ENCODE data around the gene PGR.

The PGR gene

DNA sequence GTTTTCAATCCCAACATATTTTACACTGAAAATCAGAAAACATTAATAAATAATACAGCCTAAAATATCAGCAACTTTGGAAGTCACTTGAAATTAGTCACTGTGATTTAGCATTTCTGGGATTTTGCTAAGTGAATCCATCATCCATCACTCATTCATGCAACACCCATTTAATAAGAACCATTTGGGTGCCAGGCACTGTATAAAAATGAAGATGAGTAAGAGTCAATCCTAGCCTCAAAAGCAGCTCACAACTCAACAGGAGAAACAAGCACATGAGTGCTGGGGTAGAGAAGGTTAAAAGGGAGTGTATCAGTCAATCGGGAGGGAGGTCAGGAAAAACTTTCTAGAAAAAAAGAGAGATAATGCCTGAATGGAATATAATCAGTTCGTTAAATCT is 77.9 kb downstream of the PGR start:
- no peaks in the 10 kb centered on the region for H3K36me3 Mint-ChIP-seq (ENCODE audit: insufficient read depth)
- no peak for ATAC-seq (replicated peaks; ENCODE audit: extremely low read depth, poor library complexity, severe bottlenecking)

DNA sequence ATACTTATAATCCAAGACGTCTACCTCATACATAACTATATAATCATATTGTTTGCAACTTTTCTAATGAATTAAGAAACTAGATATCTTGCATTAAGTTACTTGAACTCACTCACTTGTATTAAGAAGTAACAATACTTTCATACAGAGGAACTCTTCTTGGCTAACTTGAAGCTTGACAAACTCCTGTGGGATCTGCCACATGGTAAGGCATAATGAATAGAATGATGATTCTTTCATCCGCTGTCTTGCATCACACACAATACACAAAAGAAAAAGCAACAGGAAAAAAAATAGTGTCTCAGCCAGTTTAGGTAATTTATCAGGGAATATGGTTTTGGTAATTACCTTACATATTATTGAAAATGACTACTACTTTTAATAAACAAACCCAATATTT is 79.8 kb downstream of the PGR start:
- Mint-ChIP-seq H3K36me3 (ENCODE audit: insufficient read depth) (no peaks in the 10 kb centered on the region), H3K9me3 (peaks cover 15% of the 10 kb centered on the region), H3K4me1 (no peaks in the 10 kb centered on the region), H3K27me3 (no peaks in the 10 kb centered on the region), H3K27ac (ENCODE audit: low read depth) (no peak overlapping the region), H3K4me3 (no peak overlapping the region)
- ATAC-seq (replicated peaks; ENCODE audit: extremely low read depth, poor library complexity, severe bottlenecking) (no peak), DNase-seq (ENCODE audit: low spot score in 2 of 2) (no peak)

More for the DNA sequence above, 77.9 kb downstream of the PGR start:
- DNase-seq (ENCODE audit: low spot score in 2 of 2) = no peak
- Mint-ChIP-seq H3K9me3 (peaks cover 15% of the 10 kb centered on the region), H3K4me3 (no peak overlapping the region), H3K27ac (ENCODE audit: low read depth) (no peak overlapping the region), H3K27me3 (no peaks in the 10 kb centered on the region), H3K4me1 (no peaks in the 10 kb centered on the region)

DNA sequence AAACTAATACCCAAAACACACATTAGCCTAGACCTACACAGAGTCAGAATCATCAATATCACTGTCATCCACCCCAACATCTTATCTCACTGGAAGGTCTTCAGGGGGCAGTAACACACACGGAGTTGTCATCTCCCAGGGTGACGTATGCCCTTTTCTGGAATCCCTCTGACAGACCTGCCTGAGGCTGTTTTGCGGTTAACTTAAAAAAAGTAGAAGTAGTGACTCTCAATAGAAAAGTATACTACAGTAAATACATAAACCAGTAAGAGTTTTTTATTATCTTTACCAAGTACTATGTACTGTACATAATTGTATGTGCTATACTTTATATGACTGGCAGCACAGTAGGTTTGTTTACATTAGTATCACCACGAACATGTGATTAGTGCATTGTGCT is 80.5 kb downstream of the PGR start:
- Mint-ChIP-seq H3K9me3 (peaks cover 15% of the 10 kb centered on the region), H3K27ac (ENCODE audit: low read depth) (no peak overlapping the region), H3K4me1 (no peaks in the 10 kb centered on the region), H3K36me3 (ENCODE audit: insufficient read depth) (no peaks in the 10 kb centered on the region), H3K4me3 (no peak overlapping the region), H3K27me3 (no peaks in the 10 kb centered on the region)
- ATAC-seq (replicated peaks; ENCODE audit: extremely low read depth, poor library complexity, severe bottlenecking) (no peak), DNase-seq (ENCODE audit: low spot score in 2 of 2) (no peak)

DNA sequence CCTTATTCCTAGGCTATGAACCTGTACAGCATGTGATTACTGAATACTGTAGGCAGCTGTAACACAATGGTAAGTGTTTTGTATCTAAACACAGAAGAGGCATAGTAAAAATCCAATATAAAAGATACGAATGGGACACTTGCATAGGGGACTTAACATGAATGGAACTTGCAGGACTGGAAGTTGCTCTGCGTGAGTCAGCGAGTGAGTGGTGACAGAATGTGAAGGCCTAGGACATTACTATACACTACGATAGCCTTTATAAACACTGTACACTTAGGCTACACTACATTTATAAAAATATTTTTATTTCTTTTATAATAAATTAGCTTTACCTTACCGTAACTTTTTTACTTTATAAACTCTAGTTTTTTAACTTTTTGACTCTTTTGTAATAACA is 81.1 kb downstream of the PGR start:
- H3K4me1 Mint-ChIP-seq = no peaks in the 10 kb centered on the region
- DNase-seq (ENCODE audit: low spot score in 2 of 2) (no peak), ATAC-seq (replicated peaks; ENCODE audit: extremely low read depth, poor library complexity, severe bottlenecking) (no peak)
- H3K36me3 Mint-ChIP-seq (ENCODE audit: insufficient read depth) = no peaks in the 10 kb centered on the region
- H3K4me3 Mint-ChIP-seq = no peak overlapping the region
- H3K27ac Mint-ChIP-seq (ENCODE audit: low read depth) = no peak overlapping the region
- no peaks in the 10 kb centered on the region for H3K27me3 Mint-ChIP-seq
- H3K9me3 Mint-ChIP-seq = peaks cover 16% of the 10 kb centered on the region

DNA sequence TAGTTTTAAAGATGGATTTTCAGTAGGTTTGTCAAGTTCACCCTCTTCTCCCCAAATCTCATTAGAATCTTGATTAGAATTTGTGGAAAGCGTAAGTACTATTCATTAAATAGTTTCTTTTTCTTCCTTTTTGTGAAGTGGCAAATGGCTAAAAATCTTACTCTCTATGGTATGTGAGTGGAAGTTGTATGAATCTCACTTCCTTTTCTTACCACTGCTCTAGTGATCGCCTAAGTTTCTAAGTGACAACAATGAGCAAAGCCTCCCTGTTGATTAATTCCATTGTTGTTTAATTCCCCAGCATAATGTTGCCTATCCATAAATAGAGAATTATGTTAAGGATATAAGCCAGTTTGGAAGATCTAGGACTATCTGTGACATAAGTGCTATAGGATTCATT is 82.7 kb downstream of the PGR start:
- H3K9me3 Mint-ChIP-seq = peaks cover 16% of the 10 kb centered on the region
- H3K36me3 Mint-ChIP-seq (ENCODE audit: insufficient read depth) = no peaks in the 10 kb centered on the region
- DNase-seq (ENCODE audit: low spot score in 2 of 2) (no peak), ATAC-seq (replicated peaks; ENCODE audit: extremely low read depth, poor library complexity, severe bottlenecking) (no peak)
- H3K4me3 Mint-ChIP-seq = no peak overlapping the region
- no peaks in the 10 kb centered on the region for H3K27me3 Mint-ChIP-seq
- no peaks in the 10 kb centered on the region for H3K4me1 Mint-ChIP-seq
- H3K27ac Mint-ChIP-seq (ENCODE audit: low read depth) = no peak overlapping the region

DNA sequence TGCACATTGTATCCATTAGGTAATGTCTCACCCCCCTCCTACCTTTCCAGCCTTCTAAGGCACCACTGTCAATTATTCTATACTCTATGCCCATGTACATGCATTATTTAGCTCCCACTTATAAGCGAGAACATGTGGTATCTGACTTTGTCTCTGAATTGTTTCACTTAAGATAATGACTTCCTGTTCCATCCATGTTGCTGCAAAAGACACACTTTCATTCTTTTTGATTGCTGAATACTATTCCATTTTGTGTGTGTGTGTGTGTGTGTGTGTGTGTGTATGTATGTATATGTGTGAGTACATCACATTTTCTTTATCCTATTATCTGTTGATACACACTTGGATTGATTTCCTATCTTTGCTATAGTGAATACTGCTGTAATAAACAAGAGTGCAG is 84.2 kb downstream of the PGR start:
- no peaks in the 10 kb centered on the region for H3K4me1 Mint-ChIP-seq
- ATAC-seq (replicated peaks; ENCODE audit: extremely low read depth, poor library complexity, severe bottlenecking) (no peak), DNase-seq (ENCODE audit: low spot score in 2 of 2) (no peak)
- H3K27ac Mint-ChIP-seq (ENCODE audit: low read depth) = no peak overlapping the region
- no peaks in the 10 kb centered on the region for H3K27me3 Mint-ChIP-seq
- H3K9me3 Mint-ChIP-seq = peaks cover 23% of the 10 kb centered on the region
- H3K4me3 Mint-ChIP-seq = no peak overlapping the region
- no peaks in the 10 kb centered on the region for H3K36me3 Mint-ChIP-seq (ENCODE audit: insufficient read depth)

DNA sequence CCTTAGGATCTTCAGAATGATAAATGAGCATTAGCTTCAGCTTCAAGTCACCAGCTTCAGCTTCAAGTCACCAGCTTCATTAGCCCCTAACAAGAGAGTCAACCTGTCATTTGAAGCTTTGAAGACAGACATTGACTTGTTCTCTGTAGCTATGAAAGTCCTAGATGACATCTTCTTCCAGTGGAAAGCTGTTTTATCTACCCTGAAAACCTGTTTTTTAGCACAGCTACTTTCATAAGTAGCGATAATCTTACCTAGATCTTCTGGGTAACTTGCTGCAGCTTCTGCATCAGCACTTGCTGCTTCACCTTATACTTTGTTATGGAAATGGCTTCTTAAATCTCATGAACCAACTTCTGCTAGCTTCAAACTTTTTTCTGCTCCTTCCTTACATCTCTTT is 85.7 kb downstream of the PGR start:
- peaks cover 23% of the 10 kb centered on the region for H3K9me3 Mint-ChIP-seq
- H3K4me3 Mint-ChIP-seq = no peak overlapping the region
- H3K27me3 Mint-ChIP-seq = no peaks in the 10 kb centered on the region
- no peak for ATAC-seq (replicated peaks; ENCODE audit: extremely low read depth, poor library complexity, severe bottlenecking)
- no peak overlapping the region for H3K27ac Mint-ChIP-seq (ENCODE audit: low read depth)
- DNase-seq (ENCODE audit: low spot score in 2 of 2) = no peak
- no peaks in the 10 kb centered on the region for H3K4me1 Mint-ChIP-seq
- no peaks in the 10 kb centered on the region for H3K36me3 Mint-ChIP-seq (ENCODE audit: insufficient read depth)

DNA sequence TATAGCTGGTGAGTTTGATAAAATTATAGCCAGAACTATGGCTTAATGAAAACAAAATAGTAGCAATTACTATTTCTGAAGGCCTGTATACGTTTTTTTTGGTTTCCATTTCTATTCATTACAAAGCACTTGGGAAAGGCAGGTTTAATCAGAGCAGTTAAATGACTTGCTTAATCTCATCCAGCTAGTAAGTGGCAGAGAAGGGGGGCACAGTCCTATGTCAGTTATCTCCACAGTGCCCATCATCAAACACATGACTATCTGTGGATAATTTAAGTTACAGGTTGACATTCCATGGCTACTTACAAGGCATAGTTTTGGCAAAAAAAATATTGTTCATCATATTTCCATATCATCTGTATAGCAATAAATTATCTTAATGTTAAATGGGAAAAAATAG is 93.7 kb downstream of the PGR start:
- Mint-ChIP-seq H3K27me3 (no peaks in the 10 kb centered on the region), H3K27ac (ENCODE audit: low read depth) (no peak overlapping the region), H3K4me3 (no peak overlapping the region), H3K36me3 (ENCODE audit: insufficient read depth) (no peaks in the 10 kb centered on the region), H3K4me1 (no peaks in the 10 kb centered on the region), H3K9me3 (peaks cover 18% of the 10 kb centered on the region)
- DNase-seq (ENCODE audit: low spot score in 2 of 2) (no peak), ATAC-seq (replicated peaks; ENCODE audit: extremely low read depth, poor library complexity, severe bottlenecking) (no peak)

DNA sequence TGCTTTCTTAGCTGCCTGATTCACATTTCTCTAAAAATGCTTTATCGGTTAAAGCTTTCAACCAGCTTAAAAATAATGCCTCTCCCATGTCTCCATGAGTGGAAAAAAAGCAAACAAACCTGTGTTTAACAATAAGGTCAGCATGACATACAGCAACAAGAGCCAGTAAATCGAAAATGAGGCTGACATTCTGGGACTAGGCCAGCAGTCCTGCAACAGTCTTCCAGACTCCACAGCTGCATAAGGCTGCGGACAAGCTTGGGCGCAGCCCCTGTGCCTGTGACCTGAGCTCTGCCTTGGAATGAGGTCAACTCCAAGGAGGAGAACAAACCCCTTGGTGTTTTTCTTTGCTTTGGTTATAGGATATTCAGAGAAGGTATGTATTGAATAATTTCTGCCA is 95.5 kb downstream of the PGR start:
- no peak overlapping the region for H3K4me3 Mint-ChIP-seq
- no peaks in the 10 kb centered on the region for H3K27me3 Mint-ChIP-seq
- no peak overlapping the region for H3K27ac Mint-ChIP-seq (ENCODE audit: low read depth)
- peaks cover 19% of the 10 kb centered on the region for H3K9me3 Mint-ChIP-seq
- DNase-seq (ENCODE audit: low spot score in 2 of 2) = no peak
- H3K4me1 Mint-ChIP-seq = no peaks in the 10 kb centered on the region
- ATAC-seq (replicated peaks; ENCODE audit: extremely low read depth, poor library complexity, severe bottlenecking) = no peak
- no peaks in the 10 kb centered on the region for H3K36me3 Mint-ChIP-seq (ENCODE audit: insufficient read depth)

DNA sequence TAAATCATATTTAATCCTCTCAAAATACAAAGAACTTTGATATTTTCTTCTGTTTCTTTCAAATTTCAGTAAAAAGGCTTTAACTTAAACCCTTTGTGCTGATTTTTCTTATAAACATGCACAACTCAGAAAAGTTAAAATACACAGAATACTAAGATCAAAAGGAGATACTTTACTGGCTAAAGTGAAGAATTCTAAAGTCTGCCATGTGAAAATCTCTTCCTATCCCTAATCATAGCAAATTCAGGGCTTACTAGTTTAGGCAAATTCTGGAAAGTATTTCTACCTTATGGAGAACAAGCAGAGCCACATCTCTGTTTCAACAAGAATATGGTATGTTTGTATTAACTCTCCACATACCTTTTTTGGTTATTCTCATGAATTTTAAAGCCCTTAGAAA is 96.6 kb downstream of the PGR start:
- ATAC-seq (replicated peaks; ENCODE audit: extremely low read depth, poor library complexity, severe bottlenecking) = no peak
- Mint-ChIP-seq H3K36me3 (ENCODE audit: insufficient read depth) (no peaks in the 10 kb centered on the region), H3K4me3 (no peak overlapping the region), H3K9me3 (peaks cover 19% of the 10 kb centered on the region), H3K4me1 (no peaks in the 10 kb centered on the region), H3K27me3 (no peaks in the 10 kb centered on the region), H3K27ac (ENCODE audit: low read depth) (no peak overlapping the region)
- DNase-seq (ENCODE audit: low spot score in 2 of 2) = no peak

DNA sequence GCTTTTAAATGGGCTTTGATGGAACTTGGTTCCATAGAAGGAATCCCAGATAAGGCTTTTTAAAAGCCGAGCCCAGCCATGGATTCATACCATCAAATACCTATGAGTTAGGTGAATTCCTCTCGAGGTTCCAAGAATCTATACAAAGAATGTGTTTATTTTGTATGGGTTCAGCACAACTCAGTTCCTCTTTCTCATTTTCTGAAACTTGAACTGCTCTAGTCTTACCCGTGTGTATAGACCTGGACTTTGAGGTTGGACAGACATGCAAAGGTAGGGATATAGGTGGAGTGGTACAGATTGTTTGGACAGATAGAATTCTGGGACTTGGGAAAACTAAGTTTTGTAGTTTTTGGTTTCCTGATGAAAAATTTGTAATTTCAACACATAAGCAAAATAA is 97.9 kb downstream of the PGR start:
- peaks cover 12% of the 10 kb centered on the region for H3K9me3 Mint-ChIP-seq
- ATAC-seq (replicated peaks; ENCODE audit: extremely low read depth, poor library complexity, severe bottlenecking) = no peak

DNA sequence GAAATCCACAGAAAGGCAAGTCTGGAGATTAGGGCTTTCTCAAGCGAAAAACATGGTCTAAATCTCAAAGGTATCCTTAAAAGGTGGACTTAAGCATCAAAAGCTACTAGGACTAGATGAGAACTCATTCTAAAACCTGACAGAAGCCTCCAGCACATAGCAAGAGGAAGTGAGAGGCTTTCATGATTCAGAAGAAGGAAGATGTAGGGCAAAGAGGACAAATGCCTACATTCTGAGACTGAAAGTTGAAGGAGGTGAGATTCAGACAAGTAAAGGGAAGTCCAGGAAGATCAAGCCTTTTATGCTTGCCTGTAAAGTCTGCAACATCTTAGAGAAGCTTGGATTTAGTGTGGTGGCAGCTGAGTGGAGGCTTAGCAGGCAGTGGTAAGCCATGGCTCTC is 98.9 kb downstream of the PGR start:
- Mint-ChIP-seq H3K4me1 (no peaks in the 10 kb centered on the region), H3K27me3 (no peaks in the 10 kb centered on the region), H3K9me3 (peaks cover 12% of the 10 kb centered on the region), H3K36me3 (ENCODE audit: insufficient read depth) (no peaks in the 10 kb centered on the region), H3K4me3 (no peak overlapping the region), H3K27ac (ENCODE audit: low read depth) (no peak overlapping the region)
- no peak for ATAC-seq (replicated peaks; ENCODE audit: extremely low read depth, poor library complexity, severe bottlenecking)
- DNase-seq (ENCODE audit: low spot score in 2 of 2) = no peak

More for the DNA sequence above, 97.9 kb downstream of the PGR start:
- H3K4me1 Mint-ChIP-seq = no peaks in the 10 kb centered on the region
- no peaks in the 10 kb centered on the region for H3K36me3 Mint-ChIP-seq (ENCODE audit: insufficient read depth)
- H3K4me3 Mint-ChIP-seq = no peak overlapping the region
- no peak overlapping the region for H3K27ac Mint-ChIP-seq (ENCODE audit: low read depth)
- DNase-seq (ENCODE audit: low spot score in 2 of 2) = no peak
- no peaks in the 10 kb centered on the region for H3K27me3 Mint-ChIP-seq

DNA sequence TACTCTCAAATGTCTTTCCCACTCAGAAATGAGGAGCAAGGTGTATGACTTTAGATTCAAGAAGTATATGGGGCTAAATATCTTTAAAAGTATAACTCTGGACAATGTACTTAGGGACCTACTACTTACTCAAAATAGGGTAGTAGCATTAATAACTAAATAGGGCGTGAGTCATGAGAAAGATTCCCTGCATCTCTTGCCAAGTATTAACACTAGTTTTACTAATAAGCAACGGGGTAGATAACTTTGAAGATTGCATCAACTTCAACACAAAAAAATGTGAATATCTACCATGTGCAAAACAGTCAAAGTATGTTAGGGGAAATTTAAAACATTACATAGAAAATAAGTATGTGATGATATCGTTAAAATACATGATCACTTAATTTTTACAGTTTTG is 99.6 kb downstream of the PGR start:
- Mint-ChIP-seq H3K27ac (ENCODE audit: low read depth) (no peak overlapping the region), H3K9me3 (peaks cover 12% of the 10 kb centered on the region), H3K4me3 (no peak overlapping the region), H3K27me3 (no peaks in the 10 kb centered on the region), H3K4me1 (no peaks in the 10 kb centered on the region), H3K36me3 (ENCODE audit: insufficient read depth) (no peaks in the 10 kb centered on the region)
- DNase-seq (ENCODE audit: low spot score in 2 of 2) (no peak), ATAC-seq (replicated peaks; ENCODE audit: extremely low read depth, poor library complexity, severe bottlenecking) (no peak)

DNA sequence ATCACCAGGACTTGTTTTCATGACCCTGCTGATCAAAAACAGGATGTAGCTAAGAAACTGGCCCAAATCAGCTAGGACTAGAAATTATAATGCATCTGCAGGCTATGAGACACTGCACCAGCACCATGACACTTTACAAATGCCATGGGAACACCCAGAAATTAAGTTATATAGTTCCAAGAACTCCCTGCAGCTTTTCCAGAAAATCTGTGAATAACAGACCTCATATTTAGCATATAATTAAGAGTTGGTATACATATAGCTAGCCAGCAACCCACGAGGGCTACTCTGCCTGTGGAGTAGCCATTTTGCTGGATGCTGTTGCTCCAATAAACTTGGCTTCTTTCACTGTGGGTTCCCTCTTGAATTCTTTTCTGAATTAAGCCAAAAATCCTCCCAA is 101.0 kb downstream of the PGR start:
- no peak for ATAC-seq (replicated peaks; ENCODE audit: extremely low read depth, poor library complexity, severe bottlenecking)
- no peak for DNase-seq (ENCODE audit: low spot score in 2 of 2)
- Mint-ChIP-seq H3K36me3 (ENCODE audit: insufficient read depth) (no peaks in the 10 kb centered on the region), H3K9me3 (peaks cover 12% of the 10 kb centered on the region), H3K27me3 (no peaks in the 10 kb centered on the region), H3K4me1 (no peaks in the 10 kb centered on the region), H3K27ac (ENCODE audit: low read depth) (no peak overlapping the region), H3K4me3 (no peak overlapping the region)

Measured in central memory CD8-positive, alpha-beta T cell (primary cell).